Neural progenitor cell (in vitro differentiated cells): ENCODE data around the gene PDGFB.

Source experiments
- EZH2 ChIP-seq: fragments of 200-600 bp; sonication (generic); IDR thresholded peaks from 2 replicates; pipeline ENCODE4 v1.6.1; 2017; ENCODE audit warnings: antibody characterized with exemption, mild to moderate bottlenecking, moderate library complexity
- TF ChIP-seq, protein P1 (sequence below): fragments of 200-600 bp; sonication (generic); IDR thresholded peaks from 2 replicates; pipeline ENCODE4 v1.5.1; 2017; ENCODE audit warnings: antibody characterized with exemption, mild to moderate bottlenecking

DNA sequence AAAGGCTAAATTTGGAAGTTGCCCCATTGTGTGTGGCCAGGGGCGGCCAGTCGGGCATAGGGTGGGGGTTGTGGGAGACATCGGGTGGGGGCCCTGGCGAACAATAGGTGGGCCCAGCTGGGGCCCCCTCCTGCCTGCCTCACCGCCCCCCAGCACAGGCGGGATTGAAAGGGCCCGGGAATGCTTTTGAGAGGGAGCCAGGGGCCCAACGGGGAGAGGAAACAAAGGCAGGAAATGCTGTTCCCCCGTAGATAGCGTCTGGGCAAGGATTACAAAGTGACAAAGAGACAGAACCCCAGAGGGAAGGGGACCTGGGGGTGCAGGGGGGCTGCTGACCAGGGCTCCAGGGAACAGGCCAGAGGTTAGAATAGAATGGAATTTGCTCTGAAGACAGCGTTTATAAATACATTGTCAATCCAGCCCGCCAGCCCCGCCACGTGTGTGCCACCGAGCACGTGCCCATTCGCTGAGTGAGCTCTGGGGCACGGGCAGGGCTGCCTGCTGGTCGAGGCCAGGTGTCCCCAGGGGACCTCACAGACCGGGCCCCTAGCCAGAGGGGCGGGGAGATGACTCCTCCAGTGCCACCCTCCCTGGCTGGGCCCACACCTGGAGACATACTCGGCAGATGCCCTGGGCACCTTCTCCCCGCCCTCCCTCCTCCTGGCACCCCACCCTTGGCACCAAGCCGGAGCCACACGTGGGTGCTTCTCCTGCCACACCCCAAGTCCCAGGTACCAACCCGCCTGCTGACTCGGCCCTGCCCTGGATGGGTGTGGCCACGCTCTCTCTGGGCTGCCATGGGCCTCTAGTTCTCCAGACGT is 9.7 kb downstream of the PDGFB start:
- TF ChIP-seq, protein P1, sequence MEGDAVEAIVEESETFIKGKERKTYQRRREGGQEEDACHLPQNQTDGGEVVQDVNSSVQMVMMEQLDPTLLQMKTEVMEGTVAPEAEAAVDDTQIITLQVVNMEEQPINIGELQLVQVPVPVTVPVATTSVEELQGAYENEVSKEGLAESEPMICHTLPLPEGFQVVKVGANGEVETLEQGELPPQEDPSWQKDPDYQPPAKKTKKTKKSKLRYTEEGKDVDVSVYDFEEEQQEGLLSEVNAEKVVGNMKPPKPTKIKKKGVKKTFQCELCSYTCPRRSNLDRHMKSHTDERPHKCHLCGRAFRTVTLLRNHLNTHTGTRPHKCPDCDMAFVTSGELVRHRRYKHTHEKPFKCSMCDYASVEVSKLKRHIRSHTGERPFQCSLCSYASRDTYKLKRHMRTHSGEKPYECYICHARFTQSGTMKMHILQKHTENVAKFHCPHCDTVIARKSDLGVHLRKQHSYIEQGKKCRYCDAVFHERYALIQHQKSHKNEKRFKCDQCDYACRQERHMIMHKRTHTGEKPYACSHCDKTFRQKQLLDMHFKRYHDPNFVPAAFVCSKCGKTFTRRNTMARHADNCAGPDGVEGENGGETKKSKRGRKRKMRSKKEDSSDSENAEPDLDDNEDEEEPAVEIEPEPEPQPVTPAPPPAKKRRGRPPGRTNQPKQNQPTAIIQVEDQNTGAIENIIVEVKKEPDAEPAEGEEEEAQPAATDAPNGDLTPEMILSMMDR, result no peak
- TF ChIP-seq EZH2, result no peak
